GM18526 (cell line): ENCODE measurements around the gene AVPR2.

ENCODE experiments used
- POLR2A ChIP-seq: IDR thresholded peaks from 3 replicates; pipeline ENCODE4 v1.6.1; 2011; ENCODE audit not compliant: insufficient read length; ENCODE audit errors: extremely low read depth

Gene AVPR2

DNA sequence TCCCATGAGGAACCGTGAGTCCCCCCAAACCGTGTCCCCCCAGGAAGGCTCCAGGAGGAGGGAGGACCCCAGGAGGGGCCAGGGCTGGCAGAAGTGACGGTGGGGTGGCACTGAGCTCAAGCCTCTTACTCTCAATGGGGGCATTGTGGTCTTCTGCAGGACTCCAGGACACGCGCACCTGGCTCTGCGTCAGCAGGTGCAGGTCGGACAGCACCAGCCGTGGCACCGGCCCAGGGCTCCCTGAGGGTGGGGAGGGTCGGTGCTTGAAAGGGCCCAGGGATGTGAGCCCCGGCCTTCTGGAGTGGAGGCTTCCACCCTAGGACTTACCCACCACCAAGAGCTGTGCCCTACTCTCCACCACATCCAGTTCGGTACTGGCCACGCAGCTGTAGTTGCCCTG lies 36.8 kb upstream of the AVPR2 start:
- no peak for TF ChIP-seq POLR2A

DNA sequence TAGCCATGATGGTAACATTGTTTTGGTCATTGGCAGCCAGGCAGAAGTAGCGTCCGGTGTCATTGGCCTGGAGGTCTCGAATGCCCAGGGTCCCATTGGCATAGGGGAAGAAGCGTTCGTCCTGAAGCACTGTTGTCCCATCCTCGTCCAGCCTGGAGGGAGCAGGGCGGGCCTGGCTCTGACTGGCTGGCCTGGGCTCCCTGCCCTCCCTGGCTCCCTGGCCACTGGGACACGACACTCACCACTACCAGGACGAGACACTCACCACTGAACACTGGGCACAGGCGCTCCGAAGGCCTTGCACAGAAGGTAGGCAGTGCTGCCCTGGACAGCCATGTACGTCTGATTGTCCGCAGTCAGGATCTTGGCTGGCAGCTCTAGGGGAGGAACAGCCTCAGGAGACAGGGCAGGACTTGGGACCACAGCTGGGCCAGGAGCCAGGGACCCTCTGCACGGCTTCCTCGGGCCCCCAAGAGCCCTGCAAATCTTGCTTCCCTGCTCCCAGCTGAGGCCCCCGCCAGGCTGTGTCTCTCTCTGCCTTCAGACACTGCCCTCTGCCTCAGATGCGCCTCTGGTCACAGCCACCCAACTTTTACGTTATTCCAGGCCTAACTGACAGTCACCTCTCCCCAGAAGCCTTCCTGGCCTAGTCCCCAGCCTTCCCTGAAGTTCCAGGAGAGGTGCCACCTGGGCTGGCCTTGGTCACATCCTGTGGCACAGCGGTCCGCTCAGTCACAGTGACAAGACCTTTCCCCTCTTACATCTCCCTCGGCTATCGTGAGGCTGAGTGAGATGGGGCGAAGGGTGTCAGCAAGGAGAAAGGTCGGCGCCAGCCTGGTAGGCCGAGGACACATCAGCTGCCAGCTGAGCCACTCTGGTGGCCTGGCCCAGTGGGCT lies 35.6 kb upstream of the AVPR2 start:
- no peak for TF ChIP-seq POLR2A

DNA sequence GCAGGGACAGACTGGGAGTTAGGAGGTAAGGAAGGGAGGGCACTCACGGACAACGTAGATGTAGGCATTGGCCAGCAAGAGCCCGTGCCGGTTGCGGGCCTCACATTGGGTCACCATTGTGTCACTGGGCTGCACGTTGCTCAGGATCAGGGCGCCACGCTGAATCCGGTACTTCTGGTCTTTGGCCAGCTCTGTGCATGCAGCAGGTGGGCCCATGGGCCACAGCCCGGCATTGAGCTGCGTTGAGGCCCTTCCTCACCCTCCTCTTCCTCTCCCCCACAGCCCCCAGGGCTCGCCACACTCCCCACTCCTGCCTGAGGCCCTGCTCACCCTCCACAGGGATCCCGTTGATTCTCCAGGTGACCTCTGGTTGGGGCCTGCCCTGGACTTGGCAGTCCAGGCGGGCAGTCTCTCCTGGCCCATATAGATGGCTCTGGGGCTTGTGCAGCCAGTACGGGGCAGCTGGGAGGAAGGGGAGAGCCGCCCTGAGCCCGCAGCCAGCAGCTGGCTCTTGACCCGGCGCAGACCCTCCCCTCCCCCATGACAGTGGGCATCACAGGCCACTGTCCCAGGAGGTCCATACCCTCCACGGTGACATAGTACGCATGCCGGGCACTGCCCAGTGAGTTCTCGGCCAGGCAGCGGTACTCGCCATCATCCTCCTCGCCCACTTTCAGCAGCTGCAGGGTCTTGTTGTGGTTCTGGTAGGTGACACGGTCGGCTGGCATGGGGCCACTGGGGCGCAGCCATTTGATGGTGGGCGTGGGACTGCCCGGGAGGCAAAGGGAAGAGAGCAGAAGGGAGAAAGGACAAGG lies 34.8 kb upstream of the AVPR2 start:
- no peak for TF ChIP-seq POLR2A

DNA sequence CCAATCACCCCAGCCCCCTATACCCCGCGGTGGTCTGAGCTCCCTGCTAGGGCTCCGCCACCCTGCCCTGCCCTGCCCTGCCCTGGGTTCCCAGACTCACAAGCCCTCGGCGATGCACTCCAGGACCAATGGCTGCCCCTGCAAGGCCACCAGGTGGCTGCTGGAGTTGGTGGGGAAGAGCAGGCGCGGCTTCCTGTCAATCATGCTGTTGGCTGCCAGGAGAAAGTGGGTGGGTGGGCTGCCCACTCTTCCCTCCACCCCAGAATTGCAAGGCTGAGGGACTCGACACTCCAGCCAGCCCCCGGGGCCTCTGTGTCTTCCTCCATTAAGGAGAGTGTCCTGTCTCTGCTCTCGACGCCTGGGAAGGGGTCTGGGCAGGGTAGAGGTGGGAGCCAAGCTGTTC lies 34.2 kb upstream of the AVPR2 start:
- TF ChIP-seq POLR2A: no peak

DNA sequence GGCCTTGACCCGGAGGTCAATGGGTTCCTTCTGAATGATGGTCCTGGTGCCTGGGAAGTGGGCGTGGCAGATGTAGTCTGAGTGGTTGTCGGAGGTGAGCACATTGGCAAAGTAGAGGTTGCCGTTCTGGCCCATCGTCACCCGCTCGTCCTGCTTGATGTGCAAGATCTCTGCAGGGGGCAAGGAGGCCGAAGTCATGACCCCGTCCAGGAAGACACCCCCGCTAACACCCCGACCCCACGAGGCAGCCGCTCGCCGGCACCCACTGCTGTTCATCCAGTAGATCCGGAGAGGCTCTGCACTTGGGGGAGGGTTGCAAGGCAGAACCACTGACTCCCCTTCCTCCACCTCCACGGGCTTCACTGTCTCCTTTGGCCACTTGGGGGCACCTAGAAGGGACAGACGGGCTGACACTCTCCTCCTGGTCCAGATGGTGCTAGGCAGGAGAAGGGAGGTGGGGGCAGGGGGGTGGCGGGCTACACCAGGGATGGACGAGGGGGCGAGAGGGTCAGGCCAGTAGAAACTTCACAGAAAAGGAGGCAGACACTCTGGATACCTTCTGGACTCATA lies 33.6 kb upstream of the AVPR2 start:
- no peak for TF ChIP-seq POLR2A

DNA sequence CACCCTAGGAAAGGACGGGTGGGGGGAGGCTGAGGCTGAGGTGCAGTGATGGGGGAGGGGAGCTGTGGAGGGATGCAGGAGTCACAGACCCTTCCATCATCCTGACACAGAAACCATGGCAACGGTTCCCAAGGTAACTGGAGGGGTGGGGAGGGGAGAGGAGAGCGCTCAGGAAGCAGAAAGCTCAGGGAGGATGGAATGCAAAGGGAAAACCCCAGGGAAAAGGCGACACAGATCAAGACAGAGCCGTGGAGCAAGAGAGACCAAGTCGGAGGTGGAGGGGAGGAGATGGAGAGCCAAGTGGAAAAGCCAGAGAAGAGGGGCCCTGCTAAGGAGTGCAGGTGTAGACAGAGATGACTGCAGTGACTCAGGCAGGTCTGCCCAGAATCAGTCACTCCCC lies 33.0 kb upstream of the AVPR2 start:
- TF ChIP-seq POLR2A: no peak

DNA sequence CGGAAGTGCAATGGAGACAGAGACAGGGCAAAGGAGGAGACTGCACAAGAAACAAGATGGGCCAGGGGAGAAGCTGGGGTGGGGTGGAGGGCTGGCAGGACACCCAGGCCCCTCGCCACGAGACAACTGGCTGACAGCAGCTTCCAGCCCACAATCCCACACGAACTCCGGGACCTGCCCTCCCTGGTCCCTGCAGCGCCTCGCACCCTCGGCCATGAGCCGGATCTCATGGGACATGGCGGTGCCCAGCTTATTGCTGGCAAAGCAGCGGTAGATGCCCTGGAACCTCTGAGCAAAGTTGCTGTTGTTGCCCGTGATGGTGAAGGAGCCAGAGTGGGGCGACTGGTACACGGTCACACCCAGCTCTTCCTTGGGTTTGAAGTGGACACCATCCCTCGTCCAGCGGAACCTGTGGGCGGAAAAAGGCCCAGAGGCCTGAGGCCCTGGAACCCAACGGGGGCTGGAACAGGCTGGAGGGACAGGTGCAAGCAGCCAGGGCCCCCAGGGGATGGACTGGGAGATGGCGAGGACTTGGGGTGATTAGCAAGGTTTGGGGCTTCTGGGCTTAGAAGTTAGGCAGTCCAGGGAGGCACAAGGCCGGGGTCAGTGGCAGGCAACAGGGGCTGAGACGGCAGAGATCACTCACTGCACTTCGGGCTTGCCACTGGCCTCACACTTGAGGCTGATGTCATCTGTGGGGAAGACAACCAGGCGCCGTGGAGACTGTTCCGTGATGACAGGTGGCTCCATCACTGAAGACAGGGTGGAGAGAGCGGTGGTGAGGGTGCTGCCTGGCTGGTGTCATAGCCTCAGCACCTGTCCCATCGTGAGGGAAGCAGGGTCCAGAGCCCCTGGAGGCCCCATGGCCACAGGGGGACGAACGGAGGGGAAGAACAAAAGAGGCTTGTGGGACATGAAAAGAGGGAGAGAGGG lies 32.3 kb upstream of the AVPR2 start:
- no peak for TF ChIP-seq POLR2A

DNA sequence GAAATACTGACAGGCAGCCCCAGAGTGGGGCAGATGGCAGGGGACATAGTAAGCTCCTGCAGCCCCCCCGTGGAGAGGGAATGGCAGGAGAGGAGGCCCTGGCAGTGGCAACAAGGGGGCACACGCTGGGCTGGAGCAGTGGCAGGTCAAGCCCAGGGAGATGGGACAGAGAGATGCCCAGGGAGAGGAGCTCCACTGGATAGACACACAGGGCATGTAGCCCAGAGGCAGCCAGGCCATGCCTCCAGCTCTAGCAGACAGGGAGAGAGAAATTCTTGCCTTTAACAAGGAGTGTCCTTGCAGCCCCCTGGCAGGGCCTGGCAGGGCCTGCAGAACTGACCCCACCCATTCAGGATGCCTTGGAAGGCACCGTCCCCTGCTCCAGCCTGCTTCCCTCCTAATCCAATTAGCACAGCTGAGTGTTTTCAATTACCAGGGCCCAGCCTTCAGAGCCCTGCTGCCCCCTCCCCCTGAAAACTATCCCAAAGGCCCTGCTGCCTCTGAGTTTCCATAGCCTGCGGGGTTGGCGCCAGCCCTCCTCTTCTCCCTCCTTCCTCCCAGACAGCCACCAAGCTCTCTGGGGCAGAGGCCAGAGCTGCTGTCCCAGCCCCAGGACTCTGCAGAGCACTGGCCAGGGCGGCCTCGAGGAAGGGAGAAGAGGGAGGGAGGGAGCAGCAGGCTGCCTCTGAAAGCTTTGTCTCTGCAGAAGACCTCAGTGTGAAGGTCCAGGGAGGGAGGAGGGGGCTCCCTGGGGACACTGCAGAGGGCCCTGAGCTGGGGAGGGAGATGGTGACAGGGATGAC lies 31.0 kb upstream of the AVPR2 start:
- no peak for TF ChIP-seq POLR2A

DNA sequence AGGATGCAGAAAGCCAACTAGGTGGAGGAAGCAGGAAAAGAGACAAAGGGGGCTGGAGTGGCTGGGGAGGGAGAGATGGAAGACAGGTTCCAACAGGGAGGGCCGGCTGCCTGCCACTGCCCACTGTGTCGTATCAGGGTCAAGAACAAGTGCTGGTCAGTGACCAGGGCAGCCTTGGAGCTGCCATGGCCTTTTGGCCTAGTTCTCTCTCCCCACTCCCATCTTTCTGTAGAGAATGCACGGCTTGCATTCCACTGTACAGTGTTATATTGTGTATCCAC lies 30.4 kb upstream of the AVPR2 start:
- no peak for TF ChIP-seq POLR2A

DNA sequence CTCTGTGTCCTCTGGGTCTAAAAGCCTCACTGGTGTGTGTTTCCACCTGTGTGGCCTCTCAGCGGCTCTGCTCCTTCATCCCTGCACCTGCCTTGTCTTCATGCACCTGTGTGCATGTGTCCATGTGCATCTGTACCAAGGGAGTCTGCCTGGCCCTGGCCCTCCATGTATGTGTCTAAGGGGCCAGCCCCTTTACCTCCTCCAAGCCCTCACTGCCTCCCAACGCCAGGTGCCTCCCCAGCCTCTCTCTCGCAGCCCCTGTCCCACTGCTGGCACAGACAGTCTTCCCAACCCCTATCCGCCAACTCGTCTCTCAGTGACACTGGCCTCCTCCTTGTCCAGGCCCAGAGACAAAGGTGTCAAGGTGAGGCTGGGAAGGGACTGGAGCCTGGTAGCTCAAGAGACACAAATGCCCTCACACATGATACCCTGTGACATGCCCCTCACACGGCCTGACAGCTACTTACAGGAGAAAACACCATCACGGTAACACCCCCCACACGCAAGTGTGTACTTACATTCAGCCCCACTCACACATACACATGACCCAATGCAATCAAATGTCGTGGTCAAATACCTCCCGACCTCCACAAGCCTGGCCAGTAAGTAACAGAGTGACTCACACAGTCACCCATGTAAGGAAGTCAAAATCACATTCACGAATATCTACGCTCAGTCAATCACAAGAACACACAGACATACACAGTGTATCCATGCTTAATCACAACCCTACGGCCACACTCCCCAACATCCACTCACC lies 29.9 kb upstream of the AVPR2 start:
- TF ChIP-seq POLR2A: no peak

DNA sequence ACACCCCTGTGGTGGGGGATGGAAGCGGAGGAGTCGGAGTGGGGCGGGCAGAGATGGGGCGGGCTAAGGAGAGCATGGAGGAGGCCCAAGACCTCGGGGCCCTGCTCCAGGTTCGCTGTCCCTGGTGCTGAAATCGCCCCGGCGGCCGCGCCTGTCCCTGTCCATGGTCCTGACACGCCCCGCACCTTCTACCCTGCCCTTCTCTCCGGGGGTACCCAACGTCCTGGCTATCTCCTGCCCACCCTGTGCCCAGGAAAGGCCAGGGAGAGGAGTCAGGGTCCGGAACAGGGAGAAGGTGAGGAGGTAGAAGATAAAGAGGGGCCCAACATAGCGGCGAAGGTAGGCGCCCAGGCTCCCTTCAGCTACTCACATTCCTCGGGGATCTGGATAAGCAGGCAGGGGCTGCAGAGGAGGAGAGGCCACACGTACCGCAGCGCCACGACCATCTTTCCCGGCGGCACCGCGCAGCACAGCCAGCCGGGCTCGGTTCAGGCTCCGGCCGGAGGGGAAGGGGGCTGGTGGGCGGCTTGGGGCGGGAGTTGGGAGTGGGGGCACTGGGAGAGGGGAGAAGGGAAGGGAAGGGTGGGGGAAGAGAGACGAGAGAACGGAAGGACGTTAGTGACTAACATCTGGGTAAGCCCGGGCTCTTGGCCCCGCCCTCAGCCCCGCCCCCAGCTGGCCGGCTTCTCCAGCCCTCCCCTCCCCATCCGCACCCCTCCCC lies 28.9 kb upstream of the AVPR2 start:
- no peak for TF ChIP-seq POLR2A

DNA sequence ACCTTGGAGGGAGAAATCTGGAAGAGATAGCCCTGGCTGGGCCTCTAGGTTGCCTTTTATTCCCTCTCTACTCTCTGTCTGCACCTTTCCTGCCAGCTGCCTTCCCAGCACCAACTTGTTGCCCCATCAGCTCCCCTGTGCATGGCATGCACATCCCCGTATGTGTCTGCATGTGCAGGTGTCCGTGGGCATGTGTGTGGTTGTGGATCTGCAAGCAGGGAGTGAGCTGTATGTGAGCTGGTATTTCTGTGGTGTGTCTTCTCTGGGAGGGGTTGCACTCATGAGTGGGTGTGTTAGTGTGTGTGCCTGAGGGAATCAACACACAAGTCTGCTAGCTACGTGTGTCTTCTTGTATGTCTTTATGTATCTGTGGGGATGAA lies 28.4 kb upstream of the AVPR2 start:
- no peak for TF ChIP-seq POLR2A
